Astrocyte (in vitro differentiated cells and primary cell): Measurements from ENCODE around the gene TAPBPL. TPM values are rescaled to one million over a fixed set of nuclear protein-coding genes. Genes with fewer than 3 reads are reported as not detected.

Experiments used
- DNase-seq: peaks from one replicate; pipeline ENCODE4 v3.0.0-alpha.2; 2010; ENCODE audit warnings: low read depth
- FAIRE-seq: peaks from 2 replicates; lab custom pipeline; 2011; peaks lifted over from hg19 to GRCh38; lab: Jason Lieb, UNC
- H2AFZ ChIP-seq: 2 replicates; pipeline ENCODE4 v1.6.0; 2012; ENCODE audit warnings: low read depth, low read length, inconsistent platforms
- H3K27ac ChIP-seq: 2 replicates; pipeline ENCODE4 v1.5.1; 2011; ENCODE audit warnings: low read depth, low read length, inconsistent platforms
- H3K27me3 ChIP-seq: 2 replicates; pipeline ENCODE4 v1.6.0; 2011; ENCODE audit warnings: low read length, inconsistent platforms; ENCODE audit not compliant: insufficient read depth
- H3K36me3 ChIP-seq: 2 replicates; pipeline ENCODE4 v1.5.1; 2011; ENCODE audit warnings: low read length, inconsistent platforms; ENCODE audit not compliant: insufficient read depth
- H3K4me1 ChIP-seq: 2 replicates; pipeline ENCODE4 v1.5.1; 2011; ENCODE audit warnings: low read length, inconsistent platforms; ENCODE audit not compliant: insufficient read depth
- H3K4me2 ChIP-seq: 2 replicates; pipeline ENCODE4 v1.6.0; 2012; ENCODE audit warnings: low read length, inconsistent platforms
- H3K4me3 ChIP-seq: 2 replicates; pipeline ENCODE4 v1.5.1; 2011; ENCODE audit warnings: low read depth, mild to moderate bottlenecking, low read length, inconsistent platforms; ENCODE audit not compliant: insufficient read depth
- H3K79me2 ChIP-seq: 2 replicates; pipeline ENCODE4 v1.6.0; 2012; ENCODE audit warnings: mild to moderate bottlenecking, low read length, inconsistent platforms; ENCODE audit not compliant: insufficient read depth
- H3K9ac ChIP-seq: 2 replicates; pipeline ENCODE4 v1.6.0; 2012; ENCODE audit warnings: mild to moderate bottlenecking, low read length, inconsistent platforms
- H3K9me3 ChIP-seq: 2 replicates; pipeline ENCODE4 v1.5.1; 2012; ENCODE audit warnings: low read depth, mild to moderate bottlenecking, low read length, inconsistent platforms; ENCODE audit not compliant: insufficient read depth
- H4K20me1 ChIP-seq: 2 replicates; pipeline ENCODE4 v1.6.0; 2012; ENCODE audit warnings: low read length, inconsistent platforms; ENCODE audit not compliant: insufficient read depth
- H3K27ac Mint-ChIP-seq: one replicate; pipeline ENCODE4 v1.8.0; 2021; ENCODE audit warnings: mild to moderate bottlenecking, mixed read lengths; ENCODE audit not compliant: unreplicated experiment
- H3K27me3 Mint-ChIP-seq: one replicate; pipeline ENCODE4 v1.8.0; 2021; ENCODE audit warnings: low read depth, mixed read lengths; ENCODE audit not compliant: unreplicated experiment
- H3K36me3 Mint-ChIP-seq: one replicate; pipeline ENCODE4 v1.8.0; 2021; ENCODE audit warnings: low read depth, mixed read lengths; ENCODE audit not compliant: unreplicated experiment
- H3K4me1 Mint-ChIP-seq: one replicate; pipeline ENCODE4 v1.8.0; 2021; ENCODE audit warnings: low read depth, mixed read lengths; ENCODE audit not compliant: unreplicated experiment
- H3K4me3 Mint-ChIP-seq: one replicate; pipeline ENCODE4 v1.8.0; 2021; ENCODE audit warnings: mild to moderate bottlenecking, moderate library complexity, mixed read lengths; ENCODE audit not compliant: unreplicated experiment
- H3K9me3 Mint-ChIP-seq: one replicate; pipeline ENCODE4 v1.8.0; 2021; ENCODE audit warnings: mild to moderate bottlenecking, mixed read lengths; ENCODE audit not compliant: unreplicated experiment
- EZH2 ChIP-seq: IDR thresholded peaks from 2 replicates; pipeline ENCODE4 v1.6.1; 2012; ENCODE audit warnings: mild to moderate bottlenecking, low read length, inconsistent platforms; ENCODE audit not compliant: insufficient read depth
- total RNA-seq: library from RNA; stranded (reverse); gene quantifications from 2 replicates; pipeline ENCODE4 v1.2.1, GENCODE V29; 2021
- TF ChIP-seq, protein P1 (sequence below): IDR thresholded peaks from 2 replicates; pipeline ENCODE4 v1.5.1; 2011; ENCODE audit warnings: low read depth, mild to moderate bottlenecking, inconsistent platforms, low read length, moderate library complexity; ENCODE audit not compliant: insufficient read depth

The TAPBPL gene
- total RNA-seq, 1 donor from 2014 or later: 1.6 TPM

DNA sequence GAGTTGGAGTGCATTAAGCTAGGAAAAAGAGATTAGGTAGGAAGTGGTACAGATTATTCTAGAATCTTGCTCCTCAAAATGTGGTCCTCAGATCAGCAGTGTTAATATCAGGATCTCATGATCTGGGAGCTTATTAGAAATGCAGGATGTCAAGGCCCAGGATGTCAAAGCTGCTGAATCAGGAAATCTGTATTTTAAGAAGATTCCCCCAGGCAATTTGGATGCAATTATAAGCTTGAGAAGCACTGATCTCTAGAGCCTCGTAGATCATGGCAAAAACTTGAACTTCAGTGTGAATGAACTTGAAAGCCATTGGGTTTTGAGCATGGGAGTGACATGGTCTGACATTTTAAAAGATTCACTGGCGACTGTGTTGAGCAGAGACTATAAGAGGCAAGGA is 48.6 kb downstream of the TAPBPL start:
- no peak overlapping the region for H3K4me3 Mint-ChIP-seq
- TF ChIP-seq, protein P1, sequence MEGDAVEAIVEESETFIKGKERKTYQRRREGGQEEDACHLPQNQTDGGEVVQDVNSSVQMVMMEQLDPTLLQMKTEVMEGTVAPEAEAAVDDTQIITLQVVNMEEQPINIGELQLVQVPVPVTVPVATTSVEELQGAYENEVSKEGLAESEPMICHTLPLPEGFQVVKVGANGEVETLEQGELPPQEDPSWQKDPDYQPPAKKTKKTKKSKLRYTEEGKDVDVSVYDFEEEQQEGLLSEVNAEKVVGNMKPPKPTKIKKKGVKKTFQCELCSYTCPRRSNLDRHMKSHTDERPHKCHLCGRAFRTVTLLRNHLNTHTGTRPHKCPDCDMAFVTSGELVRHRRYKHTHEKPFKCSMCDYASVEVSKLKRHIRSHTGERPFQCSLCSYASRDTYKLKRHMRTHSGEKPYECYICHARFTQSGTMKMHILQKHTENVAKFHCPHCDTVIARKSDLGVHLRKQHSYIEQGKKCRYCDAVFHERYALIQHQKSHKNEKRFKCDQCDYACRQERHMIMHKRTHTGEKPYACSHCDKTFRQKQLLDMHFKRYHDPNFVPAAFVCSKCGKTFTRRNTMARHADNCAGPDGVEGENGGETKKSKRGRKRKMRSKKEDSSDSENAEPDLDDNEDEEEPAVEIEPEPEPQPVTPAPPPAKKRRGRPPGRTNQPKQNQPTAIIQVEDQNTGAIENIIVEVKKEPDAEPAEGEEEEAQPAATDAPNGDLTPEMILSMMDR: no peak
- no peak for TF ChIP-seq EZH2
- no peak overlapping the region for H3K9ac ChIP-seq
- H3K4me2 ChIP-seq: no peak overlapping the region
- no peak overlapping the region for H3K27ac ChIP-seq
- H3K4me3 ChIP-seq: no peak overlapping the region
- no peaks in the 10 kb centered on the region for H3K27me3 Mint-ChIP-seq
- no peaks in the 10 kb centered on the region for H3K9me3 ChIP-seq
- H2AFZ ChIP-seq: no peak overlapping the region
- H3K36me3 Mint-ChIP-seq: no peaks in the 10 kb centered on the region
- no peaks in the 10 kb centered on the region for H3K9me3 Mint-ChIP-seq
- no peaks in the 10 kb centered on the region for H3K27me3 ChIP-seq
- DNase-seq: no peak
- FAIRE-seq: no peak
- peaks cover 3% of the 10 kb centered on the region for H3K4me1 ChIP-seq
- H3K79me2 ChIP-seq: peaks cover 74% of the 10 kb centered on the region
- peaks cover under 1% of the 10 kb centered on the region for H3K4me1 Mint-ChIP-seq
- H3K36me3 ChIP-seq: peaks cover 25% of the 10 kb centered on the region
- H4K20me1 ChIP-seq: no peaks in the 10 kb centered on the region
- no peak overlapping the region for H3K27ac Mint-ChIP-seq

DNA sequence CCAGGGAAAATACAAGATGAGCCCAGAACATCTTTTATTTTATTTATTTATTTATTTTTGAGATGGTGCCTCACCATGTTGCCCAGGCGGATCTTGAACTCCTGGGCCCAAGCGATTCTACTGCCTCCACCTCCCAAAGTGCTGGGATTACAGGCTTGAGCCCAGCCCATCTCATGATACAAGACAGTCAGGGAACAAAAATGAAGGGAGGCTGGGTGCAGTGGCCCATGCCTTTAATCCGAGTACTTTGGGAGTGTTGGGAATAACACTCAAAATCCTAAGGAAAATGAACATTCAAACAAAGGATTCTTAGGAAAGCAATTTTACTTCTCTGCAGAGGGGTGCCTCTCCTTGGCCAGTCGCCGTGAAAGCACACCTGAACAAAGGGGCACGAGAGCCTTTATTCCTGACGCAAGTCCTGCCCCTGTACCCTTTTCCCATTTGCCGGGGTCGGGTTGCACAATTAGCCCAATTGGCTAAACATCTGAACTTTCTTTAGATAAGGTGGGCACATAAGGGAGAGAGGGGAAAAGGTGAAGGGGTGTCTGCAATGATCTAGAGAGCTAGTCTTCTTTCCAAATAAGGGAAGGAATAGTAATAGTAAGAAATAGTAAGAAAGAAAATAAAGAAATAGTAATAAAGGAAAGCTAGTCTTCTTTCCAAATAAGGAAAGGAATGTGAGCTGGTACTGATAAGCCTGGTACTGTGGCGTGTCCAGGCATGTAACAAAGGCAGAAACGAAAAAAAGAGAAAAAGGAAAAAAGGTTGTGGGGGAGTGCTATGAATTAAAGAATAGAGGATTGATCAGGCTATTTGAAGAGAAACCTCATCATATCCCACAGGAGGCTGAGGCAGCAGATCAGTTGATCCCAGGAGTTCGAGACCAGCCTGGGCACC is 55.5 kb downstream of the TAPBPL start:
- peak overlapping the region; percentile 45 for H3K27ac ChIP-seq
- FAIRE-seq (no peak), DNase-seq (peak; percentile 33)
- no peaks in the 10 kb centered on the region for H3K9me3 ChIP-seq
- H3K4me2 ChIP-seq: peak overlapping the region; percentile 14
- Mint-ChIP-seq H3K4me1 (peaks cover 12% of the 10 kb centered on the region), H3K9me3 (peaks cover under 1% of the 10 kb centered on the region), H3K27me3 (no peaks in the 10 kb centered on the region), H3K27ac (peak overlapping the region; percentile 94), H3K36me3 (peaks cover 11% of the 10 kb centered on the region), H3K4me3 (peak overlapping the region; percentile 30)
- TF ChIP-seq, protein P1: no peak
- no peak for TF ChIP-seq EZH2
- H3K27me3 ChIP-seq: no peaks in the 10 kb centered on the region
- peaks cover 7% of the 10 kb centered on the region for H4K20me1 ChIP-seq
- H3K9ac ChIP-seq: peak overlapping the region; percentile 27
- H3K79me2 ChIP-seq: peaks cover 62% of the 10 kb centered on the region
- peaks cover 33% of the 10 kb centered on the region for H3K36me3 ChIP-seq
- H2AFZ ChIP-seq: peak overlapping the region; percentile 32
- H3K4me3 ChIP-seq: no peak overlapping the region
- H3K4me1 ChIP-seq: peaks cover 4% of the 10 kb centered on the region

DNA sequence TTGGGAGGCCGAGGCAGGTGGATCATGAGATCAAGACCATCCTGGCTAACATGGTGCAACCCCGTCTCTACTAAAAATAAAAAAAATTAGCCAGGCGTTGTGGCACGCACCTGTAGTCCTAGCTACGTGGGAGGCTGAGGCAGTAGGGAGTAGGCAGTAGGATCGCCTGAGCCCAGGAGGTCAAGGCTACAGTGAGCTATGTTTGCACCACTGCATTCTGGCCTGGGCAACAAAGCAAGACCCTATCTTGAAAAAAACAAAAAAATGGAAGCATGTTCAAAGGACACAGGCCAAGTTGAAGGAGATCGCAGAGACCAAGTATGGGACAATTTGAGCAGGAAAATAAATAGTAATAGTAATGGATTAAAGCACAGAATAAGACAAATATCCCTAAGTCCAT is 56.2 kb downstream of the TAPBPL start:
- Mint-ChIP-seq H3K4me3 (no peak overlapping the region), H3K9me3 (peaks cover 2% of the 10 kb centered on the region), H3K36me3 (peaks cover 18% of the 10 kb centered on the region), H3K27me3 (no peaks in the 10 kb centered on the region), H3K4me1 (peaks cover 12% of the 10 kb centered on the region), H3K27ac (peak overlapping the region; percentile 94)
- Histone ChIP-seq H3K27me3 (no peaks in the 10 kb centered on the region), H4K20me1 (peaks cover 7% of the 10 kb centered on the region), H3K9me3 (no peaks in the 10 kb centered on the region), H3K79me2 (peaks cover 56% of the 10 kb centered on the region), H3K27ac (peak overlapping the region; percentile 37), H3K4me2 (no peak overlapping the region), H3K9ac (peak overlapping the region; percentile 27), H3K4me3 (no peak overlapping the region), H2AFZ (no peak overlapping the region), H3K4me1 (peaks cover 4% of the 10 kb centered on the region), H3K36me3 (peaks cover 36% of the 10 kb centered on the region)
- TF ChIP-seq, protein P1: no peak
- TF ChIP-seq EZH2: no peak
- FAIRE-seq: no peak
- no peak for DNase-seq
